NCI-H526 (cell line): ENCODE results near the gene CROT.

Source experiments
- DNase-seq, 2 experiments: peaks; one replicate each; lab custom pipeline; 2025; lab: John Stamatoyannopoulos, UW

Gene CROT

GRCh38 chr7:87342231-87342630 is 3.2 kb upstream of the CROT start:
- DNase-seq = no peak

GRCh38 chr7:87344446-87344845 is 1.0 kb upstream of the CROT start:
- DNase-seq = no peak

- peak in 1 of 2 experiments; percentile 52 for DNase-seq
These were observed 503 bp downstream of the CROT start for GRCh38 chr7:87345962-87346371.

DNA sequence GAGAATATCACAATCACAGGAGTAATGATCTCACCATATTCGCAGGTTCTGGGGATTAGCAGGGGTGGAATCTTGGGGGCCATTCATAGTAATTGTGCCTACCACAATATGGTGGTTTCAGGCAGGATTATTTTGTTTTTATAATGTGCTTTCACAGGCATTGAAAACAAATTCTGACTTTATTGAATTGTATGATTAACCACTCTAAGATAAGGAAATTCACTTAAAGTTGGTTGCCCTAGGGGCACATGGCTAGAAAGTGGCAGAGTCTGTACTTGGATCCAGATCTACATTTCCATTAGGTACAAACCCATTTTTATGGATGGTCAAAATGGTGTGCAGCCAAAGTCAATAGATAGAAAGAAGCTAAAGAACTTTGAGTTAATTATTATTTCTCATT is 1.7 kb downstream of the CROT start:
- no peak for DNase-seq

DNA sequence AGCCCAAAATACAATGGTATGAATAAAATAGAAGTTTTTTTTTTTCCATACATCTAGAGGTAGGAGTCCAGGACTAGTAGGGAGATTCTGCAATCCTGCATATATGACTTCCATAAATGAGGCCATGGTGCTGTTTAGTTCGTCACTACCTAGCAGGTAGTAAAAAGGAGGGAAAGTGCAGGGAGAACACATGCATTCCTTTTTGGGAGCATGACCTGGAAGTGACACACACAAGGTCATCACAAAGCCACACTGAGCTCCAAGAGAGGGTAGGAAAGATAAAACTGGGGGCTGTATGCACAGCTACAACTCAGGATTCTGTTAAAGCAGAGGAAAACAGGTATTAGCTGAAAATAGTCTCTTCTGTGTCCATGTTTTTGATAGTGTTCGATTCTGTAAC is 2.2 kb downstream of the CROT start:
- no peak for DNase-seq

- peak in 1 of 2 experiments; percentile 7 for DNase-seq
These were observed 9.3 kb downstream of the CROT start for GRCh38 chr7:87354749-87355148.

- no peak for DNase-seq
These were observed 11.0 kb downstream of the CROT start for GRCh38 chr7:87356448-87356847.

DNA sequence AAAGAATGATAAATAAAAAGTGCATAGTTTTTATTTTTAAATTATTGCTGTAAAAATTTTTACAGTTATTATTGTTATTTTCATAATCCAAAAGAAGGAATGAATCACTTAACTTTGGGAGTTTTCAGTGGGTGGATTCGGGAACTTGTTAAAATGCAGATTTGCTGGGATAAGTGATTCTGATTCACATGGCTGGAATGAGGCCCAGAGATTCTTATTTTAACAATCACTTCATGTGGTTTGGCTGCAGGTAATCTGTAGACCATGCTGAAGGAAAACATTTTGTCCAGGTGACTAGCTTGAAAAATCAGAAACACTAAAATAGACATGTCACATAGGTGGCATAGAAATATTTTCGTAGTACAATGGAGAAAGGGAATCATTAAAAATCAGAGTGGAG is 13.9 kb downstream of the CROT start:
- no peak for DNase-seq

GRCh38 chr7:87361320-87361719 is 15.9 kb downstream of the CROT start:
- DNase-seq = no peak

GRCh38 chr7:87363342-87363741 is 17.9 kb downstream of the CROT start:
- DNase-seq = no peak

DNA sequence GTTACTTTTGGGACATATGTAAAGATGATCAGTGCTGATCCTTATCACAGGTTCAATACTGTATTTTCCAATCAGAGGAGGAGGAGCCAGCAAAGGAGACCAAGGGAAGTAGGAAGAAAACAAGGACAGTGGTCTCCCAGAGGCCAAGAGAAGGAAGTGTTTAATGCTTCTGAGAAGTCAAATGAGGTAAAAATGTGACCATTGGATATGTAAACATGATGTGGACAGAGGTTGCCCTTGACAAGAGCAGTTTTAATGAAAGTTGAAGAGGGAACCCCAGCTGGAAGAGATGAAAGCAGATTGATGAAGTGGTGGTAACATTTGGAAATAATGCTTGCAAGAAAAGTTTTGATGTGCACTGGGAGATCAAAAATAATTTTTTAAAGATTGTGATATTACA is 18.8 kb downstream of the CROT start:
- no peak for DNase-seq

- no peak for DNase-seq
These were observed 23.8 kb downstream of the CROT start for GRCh38 chr7:87369216-87369615.

DNA sequence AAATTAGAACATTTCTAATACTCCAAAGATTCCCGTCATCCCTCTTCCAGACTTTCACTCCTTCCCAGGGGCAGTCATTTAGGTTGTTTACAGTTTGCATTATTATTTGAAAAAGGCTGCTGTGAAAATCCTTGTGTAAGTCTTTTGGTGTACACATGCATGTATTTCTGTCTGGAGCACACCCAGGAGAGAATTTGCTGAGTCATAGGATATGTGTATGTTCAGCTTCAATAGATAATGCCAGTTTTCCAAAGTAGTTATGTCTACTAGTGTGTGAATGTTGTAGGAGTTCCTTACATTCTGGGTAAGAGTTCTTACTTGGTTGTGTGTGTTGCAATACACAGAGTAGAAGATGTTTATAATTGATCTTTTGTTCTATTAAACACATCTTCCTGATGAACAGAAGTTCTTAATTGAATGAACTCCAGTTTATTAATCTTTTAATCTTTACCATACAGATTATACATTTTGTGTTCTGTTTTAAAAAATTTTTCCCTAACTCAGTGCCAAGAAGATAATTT is 25.3 kb downstream of the CROT start:
- DNase-seq = no peak

- peak in 1 of 2 experiments; percentile 10 for DNase-seq
These were observed 30.4 kb downstream of the CROT start for GRCh38 chr7:87375662-87376435.

- DNase-seq = no peak
These were observed 35.4 kb downstream of the CROT start for GRCh38 chr7:87380905-87381304.

DNA sequence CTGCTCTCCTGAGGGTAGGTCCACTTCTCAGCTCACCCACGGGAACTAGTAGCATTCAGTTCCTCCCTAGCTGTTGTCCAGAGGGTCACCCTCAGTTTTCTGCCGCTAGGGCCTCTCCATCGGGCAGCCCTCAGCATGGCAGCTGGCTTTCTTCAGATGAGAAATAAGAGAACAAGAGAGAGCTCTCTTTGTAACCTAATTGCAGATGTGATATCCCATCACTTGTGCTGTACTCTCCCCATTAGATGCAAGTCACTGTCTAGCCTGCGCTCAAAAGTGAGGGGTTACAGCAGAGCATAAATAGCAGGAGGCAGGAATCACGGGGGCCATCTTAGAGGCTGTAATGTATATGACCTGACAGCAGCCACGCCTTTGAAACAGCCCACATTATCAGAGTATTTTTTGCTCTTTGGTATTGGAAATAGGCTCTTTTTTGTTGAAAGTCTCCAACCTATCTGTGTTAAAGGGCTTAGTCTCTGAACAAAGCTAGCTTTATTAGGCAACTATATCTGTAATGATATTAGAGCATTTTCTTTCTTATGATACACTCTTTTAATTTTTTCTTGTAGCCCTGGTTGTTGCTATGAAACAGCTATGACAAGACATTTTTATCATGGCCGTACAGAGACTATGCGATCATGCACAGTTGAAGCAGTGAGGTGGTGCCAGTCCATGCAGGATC is 45.7 kb downstream of the CROT start:
- no peak for DNase-seq

- DNase-seq = no peak
These were observed 50.1 kb downstream of the CROT start for GRCh38 chr7:87395442-87396020.

GRCh38 chr7:87398446-87398845 is 53.0 kb downstream of the CROT start:
- no peak for DNase-seq

DNA sequence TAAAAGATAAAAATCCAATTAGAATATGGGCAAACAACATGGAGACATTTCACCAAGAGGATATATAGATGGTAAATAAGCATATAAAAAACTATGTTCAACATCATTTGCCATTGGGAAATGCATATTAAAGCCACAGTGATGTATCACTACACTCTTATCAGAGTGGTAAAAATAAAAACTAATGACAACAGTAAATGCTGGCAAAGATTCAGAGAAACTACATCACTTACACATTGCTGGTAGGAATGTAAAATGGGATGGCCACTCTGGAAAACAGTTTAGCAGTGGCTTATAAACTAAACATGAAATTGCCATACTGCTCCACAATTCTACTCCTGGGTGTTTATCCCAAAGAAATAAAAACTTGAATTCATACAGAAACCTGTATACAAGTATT is 59.2 kb downstream of the CROT start:
- DNase-seq = no peak

DNA sequence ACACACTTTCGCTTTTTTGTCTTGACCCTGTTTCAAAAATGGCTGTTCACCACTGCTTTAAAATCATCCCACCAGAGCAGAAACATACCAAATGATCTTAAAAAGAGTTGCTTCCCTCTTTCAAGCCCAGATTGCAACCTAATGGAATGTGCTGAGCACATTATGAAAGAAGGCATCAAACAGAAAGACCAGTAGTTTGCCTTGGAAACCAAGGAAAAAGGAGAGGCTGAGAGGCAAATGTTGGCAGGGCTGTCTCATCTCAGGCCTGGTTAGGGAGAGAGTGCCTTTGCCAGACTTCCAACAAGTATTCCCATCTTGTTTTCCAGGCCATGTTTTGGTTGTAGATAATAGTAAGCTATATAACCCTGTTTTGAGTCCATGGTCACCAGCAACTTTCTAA is 65.7 kb downstream of the CROT start:
- DNase-seq = no peak

DNA sequence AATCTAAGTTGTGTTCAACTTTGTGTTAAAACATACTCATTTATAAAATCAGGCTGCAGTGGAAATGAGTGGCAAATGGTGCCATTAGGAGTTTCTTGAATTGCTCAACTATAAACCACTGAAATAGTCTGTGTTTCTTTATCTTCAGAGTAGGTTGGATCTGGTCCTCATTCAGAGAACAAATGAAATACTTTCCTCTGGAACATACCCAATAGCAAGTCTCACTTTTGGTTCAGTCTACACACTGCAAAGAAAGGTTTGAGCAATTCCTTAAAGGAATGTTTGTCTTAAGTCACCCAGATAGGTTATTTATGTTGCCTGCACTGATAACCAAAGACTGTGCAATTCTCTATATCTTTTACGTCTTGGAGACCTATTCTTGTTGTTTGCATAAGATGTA is 67.6 kb downstream of the CROT start:
- DNase-seq = no peak

DNA sequence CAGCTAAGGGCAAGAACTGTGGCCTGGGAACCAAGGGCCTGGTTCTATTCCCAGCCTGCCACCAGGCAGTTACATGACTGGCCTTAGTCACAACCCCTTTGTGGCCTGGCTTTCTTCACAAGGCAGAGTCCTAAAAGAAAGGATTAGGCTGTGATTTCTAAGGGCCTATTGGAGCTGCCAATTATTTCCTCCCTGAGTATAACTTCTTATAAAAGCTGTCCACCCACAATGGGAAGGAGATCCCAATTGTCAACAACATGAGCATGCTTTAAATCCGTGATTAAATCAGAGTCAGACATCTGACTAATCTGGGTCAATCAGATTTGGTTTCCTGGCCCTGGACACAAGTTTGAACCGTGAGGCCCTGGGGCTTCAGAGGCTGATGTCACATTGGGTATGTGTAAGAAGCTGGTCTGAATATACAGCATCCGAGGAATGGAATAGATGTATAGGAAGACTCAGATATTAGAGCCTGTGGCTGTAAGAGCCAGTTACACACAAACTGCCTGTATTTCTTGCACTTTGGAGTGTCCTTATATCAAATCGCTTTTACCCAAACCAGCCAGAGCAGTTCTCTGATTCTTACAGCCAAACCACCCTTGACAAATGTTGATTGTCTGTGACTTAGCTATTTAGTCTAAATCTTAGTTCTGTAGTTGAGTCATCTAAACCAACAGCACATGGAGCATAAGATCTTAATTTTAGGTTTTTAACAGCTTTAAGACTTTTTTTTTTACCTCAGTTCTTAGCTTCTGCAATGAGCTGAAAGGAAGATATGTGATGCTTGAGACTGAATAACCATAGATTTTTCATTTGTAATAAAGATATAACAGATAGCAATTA is 68.7 kb downstream of the CROT start:
- no peak for DNase-seq
